ELR (cell line): ENCODE results near the gene AUP1.
A peak's percentile ranks its signal among the peaks of the same experiment; 100 is the strongest.
"Not testable (repeated sequence)": the region's sequence is repeated elsewhere in the genome, so short reads cannot be mapped to it uniquely, and the experiment has no call there.

ENCODE experiments used
- DNase-seq: peaks from one replicate; pipeline ENCODE4 v3.0.0-alpha.2; 2015; ENCODE audit warnings: low read depth

The AUP1 gene

GRCh38 chr2:74498500-74499266 lies 30.8 kb downstream of the AUP1 start:
- DNase-seq = peak; percentile 83

GRCh38 chr2:74497777-74498499 lies 31.6 kb downstream of the AUP1 start:
- no peak for DNase-seq

DNA sequence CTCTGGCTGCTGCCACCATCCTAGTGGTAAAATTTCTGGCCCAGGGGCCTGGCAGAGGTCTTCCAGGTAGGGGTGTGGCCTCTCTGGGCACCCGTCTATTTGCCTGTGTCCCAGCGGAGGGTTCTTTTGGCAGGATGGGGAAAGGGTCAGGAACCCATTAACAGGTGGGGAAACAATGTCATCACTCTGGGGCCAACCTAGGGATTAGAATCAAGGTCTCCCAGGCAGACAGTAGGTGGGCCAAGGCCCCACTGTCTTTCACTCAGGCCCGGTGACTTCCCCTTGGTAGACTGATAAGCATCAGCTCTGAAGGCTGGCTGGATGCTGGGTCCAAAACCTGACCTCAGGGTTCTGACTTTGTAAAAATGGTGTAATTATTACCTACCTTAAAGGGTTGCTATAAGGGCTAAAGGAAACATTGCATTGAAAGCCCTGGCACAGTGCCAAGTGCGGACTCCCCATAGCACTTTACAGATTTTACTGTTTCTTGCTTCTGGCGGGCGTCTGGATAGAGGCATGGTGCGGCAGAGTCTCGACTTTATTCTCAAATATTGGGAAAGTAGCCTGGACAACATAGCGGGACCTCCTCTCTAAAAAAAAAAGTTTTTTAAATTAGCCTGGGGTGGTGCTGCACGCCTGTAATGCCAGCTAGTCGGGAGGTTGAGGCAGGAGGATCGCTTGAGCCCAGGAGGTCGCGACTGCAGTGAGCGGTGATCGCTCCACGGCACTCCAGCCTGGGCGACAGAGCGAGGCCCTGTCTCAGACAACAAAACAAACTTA lies 32.3 kb downstream of the AUP1 start:
- DNase-seq = no peak

GRCh38 chr2:74495440-74495839 lies 34.1 kb downstream of the AUP1 start:
- DNase-seq = no peak

DNA sequence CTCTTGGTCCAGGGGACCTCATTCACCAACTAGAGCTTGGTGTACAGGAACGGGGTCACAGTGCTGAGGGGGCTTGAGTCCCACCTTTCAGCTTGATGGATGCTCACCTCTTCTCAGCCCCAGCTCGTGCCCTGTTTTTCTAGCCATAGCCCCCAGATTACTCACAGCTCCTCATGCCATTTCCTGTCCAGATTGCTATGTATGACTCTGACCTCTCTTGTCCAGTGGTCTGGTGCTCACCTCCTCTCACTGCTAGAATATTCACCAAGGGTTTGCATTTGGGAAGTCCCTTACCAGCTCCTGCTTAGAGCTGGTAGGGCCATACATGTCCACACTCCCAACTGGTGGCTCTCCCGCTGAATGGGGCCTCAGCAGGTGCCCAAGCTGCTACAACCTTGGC lies 36.0 kb downstream of the AUP1 start:
- peak; percentile 80 for DNase-seq

DNA sequence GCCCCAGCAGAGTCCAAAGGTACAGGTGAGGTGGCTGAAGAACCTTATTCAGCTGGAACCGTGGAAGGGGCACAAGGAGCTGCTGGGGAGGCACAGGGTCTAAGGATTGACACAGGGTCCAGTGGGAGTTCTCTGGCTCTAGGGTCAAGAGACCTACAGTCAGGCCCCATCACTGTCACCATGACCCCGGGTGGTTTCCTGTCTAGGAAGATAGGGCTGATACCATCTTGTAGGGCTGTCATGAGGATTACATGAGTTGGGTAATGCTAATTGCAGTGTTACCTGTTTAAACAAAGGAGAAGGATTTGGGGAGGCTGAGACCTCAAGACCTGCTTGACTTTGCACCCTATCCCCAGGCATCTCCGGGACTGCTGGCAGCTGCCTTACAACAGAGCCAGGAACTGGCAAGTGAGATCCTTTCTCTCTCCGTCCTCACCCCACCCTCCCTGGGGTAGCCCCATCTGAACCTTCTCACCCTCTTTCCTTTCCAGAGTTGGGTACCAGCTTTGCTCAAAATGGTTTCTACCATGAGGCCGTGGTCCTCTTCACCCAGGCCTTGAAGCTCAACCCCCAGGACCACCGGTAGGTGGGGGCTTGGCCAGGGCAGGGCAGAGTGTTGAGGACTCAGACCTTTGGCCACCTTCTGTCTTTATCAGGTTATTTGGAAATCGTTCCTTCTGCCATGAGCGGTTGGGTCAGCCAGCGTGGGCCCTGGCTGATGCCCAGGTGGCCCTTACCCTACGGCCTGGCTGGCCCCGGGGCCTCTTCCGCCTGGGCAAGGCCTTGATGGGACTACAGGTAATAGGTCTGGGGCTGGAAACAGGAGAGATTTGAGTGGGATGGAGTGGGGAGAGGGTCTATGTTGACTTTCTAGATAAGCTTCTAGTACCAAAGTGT lies 37.6 kb downstream of the AUP1 start:
- DNase-seq = no peak

- DNase-seq = no peak
These were observed 39.6 kb downstream of the AUP1 start for GRCh38 chr2:74489906-74490305.

GRCh38 chr2:74488643-74489481 lies 40.6 kb downstream of the AUP1 start:
- no peak for DNase-seq

GRCh38 chr2:74486141-74486540 lies 43.4 kb downstream of the AUP1 start:
- DNase-seq = no peak

DNA sequence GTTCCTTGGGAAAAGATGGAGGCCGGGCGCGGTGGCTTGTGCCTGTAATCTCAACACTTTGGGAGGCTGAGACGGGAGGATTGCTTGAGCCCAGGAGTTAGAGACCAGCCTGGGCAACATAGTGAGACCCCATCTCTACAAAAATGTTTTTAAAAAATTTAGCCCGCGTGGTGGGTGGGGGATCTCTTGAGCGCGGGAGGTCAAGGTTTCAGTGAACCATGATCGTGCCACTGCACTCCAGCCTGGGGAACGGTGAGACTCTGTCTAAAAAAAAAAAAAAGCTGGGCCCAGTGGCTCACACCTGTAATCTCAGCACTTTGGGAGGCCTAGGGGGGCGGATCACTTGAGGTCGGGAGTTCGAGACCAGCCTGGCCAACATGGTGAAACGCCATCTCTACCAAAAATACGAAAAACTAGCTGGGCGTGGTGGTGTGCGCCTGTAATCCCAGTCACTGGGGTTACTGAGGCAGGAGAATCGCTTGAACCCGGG lies 45.8 kb downstream of the AUP1 start:
- DNase-seq = not testable (repeated sequence)

DNA sequence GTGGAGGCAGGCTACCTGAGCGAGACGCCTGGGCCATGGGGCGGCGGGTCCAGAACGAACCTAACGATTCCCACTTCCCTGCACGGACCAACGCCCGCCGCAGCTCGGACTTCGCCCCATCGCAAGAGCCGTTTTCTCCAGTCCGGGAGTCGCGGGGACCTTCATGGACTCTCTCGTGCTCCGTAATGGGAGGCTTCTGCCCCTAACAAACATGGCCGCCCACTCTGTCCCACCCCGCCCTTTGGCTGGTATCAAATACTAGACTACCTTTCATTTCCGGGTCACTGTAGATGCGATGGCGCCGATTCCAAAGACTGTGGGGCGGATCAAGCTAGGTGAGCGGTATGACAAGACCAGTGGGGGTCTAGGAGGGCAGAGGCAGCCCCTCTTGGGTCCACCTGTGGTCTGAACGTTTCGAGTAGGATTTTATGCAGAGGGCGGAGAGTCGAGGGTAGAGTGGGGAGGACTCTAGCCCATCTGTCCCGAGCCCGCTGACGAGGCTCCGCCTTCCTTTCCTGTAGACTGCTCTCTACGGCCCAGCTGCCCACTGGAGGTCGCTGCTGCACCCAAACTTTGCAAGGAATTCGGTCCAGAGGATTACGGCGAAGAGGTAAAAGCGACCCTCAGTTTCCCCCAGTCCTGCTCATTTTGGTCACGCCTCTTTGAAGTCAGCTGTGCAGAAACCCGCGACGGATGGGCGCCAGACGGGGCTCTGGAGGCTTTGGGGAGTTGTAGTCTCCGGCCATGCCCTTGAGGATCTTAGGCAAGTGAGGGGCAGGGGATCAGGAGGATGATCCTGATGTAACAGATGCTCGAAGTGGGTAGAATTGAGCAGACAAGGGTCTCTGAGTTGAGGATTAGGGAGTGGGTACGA lies 46.5 kb downstream of the AUP1 start, which contains the start of the genes CCDC142 and TTC31:
Gene CCDC142, minus strand, starts transcription at position 198 of the 874 bp plus-strand sequence. Its CDS starts 161 bp downstream, at position 37.
Gene TTC31, plus strand, starts transcription at position 281 of the 874 bp plus-strand sequence. Its CDS starts 15 bp downstream, at position 296.
- peak; percentile 96 for DNase-seq

- DNase-seq = peak; percentile 68
These were observed 47.3 kb downstream of the AUP1 start for GRCh38 chr2:74481961-74482800.

- no peak for DNase-seq
These were observed 48.1 kb downstream of the AUP1 start for GRCh38 chr2:74481431-74481830.
